Stimulated activated CD8-positive, alpha-beta memory T cell treated with anti-CD3 and anti-CD28 coated beads, Interleukin-15, amount 100 ng/mL, for 4 hours (primary cell): ENCODE measurements around the gene CREB1.
"Not testable (repeated sequence)": the region's sequence is repeated elsewhere in the genome, so short reads cannot be mapped to it uniquely, and the experiment has no call there.

Experiments used
- DNase-seq, 2 donors: peaks; one replicate each; pipeline ENCODE4 v3.0.0-alpha.2; 2020; ENCODE audit warnings: low read depth in 2 of 2

CREB1 gene

GRCh38 chr2:207529330-207530159 is at the start of gene CREB1:
Gene CREB1 (plus strand): TSS chr2:207529962. CDS start chr2:207555636, 25,674 bp downstream.
- peak; percentile 99 to 100 for DNase-seq

- DNase-seq: no peak
Measured at GRCh38 chr2:207480521-207481040, 49.2 kb upstream of the CREB1 start.

GRCh38 chr2:207481924-207482323 is 47.8 kb upstream of the CREB1 start:
- no peak for DNase-seq

- no peak for DNase-seq
Measured at GRCh38 chr2:207482630-207483029, 47.1 kb upstream of the CREB1 start.

GRCh38 chr2:207483066-207483465 is 46.7 kb upstream of the CREB1 start:
- no peak for DNase-seq

- no peak for DNase-seq
Measured at GRCh38 chr2:207483477-207483876, 46.3 kb upstream of the CREB1 start.

- DNase-seq: no peak
Measured at GRCh38 chr2:207484444-207485391, 45.0 kb upstream of the CREB1 start.

- no peak for DNase-seq
Measured at GRCh38 chr2:207487650-207488311, 42.0 kb upstream of the CREB1 start.

GRCh38 chr2:207489251-207489650 is 40.5 kb upstream of the CREB1 start:
- no peak for DNase-seq

GRCh38 chr2:207490441-207490840 is 39.3 kb upstream of the CREB1 start:
- DNase-seq: no peak

GRCh38 chr2:207491086-207491485 is 38.7 kb upstream of the CREB1 start:
- DNase-seq: no peak

GRCh38 chr2:207491956-207492355 is 37.8 kb upstream of the CREB1 start:
- DNase-seq: no peak

- DNase-seq: no peak
Measured at GRCh38 chr2:207492461-207492860, 37.3 kb upstream of the CREB1 start.

- DNase-seq: no peak
Measured at GRCh38 chr2:207494137-207494536, 35.6 kb upstream of the CREB1 start.

GRCh38 chr2:207496936-207497335 is 32.8 kb upstream of the CREB1 start:
- DNase-seq: not testable (repeated sequence)

- DNase-seq: no peak
Measured at GRCh38 chr2:207497596-207497995, 32.2 kb upstream of the CREB1 start.

GRCh38 chr2:207498427-207498826 is 31.3 kb upstream of the CREB1 start:
- no peak for DNase-seq

- DNase-seq: no peak
Measured at GRCh38 chr2:207499114-207499513, 30.6 kb upstream of the CREB1 start.

GRCh38 chr2:207501802-207502576 is 27.8 kb upstream of the CREB1 start:
- DNase-seq: no peak

GRCh38 chr2:207502577-207503198 is 27.1 kb upstream of the CREB1 start:
- DNase-seq: no peak

- no peak for DNase-seq
Measured at GRCh38 chr2:207503234-207503633, 26.5 kb upstream of the CREB1 start.
